HG03439 (cell line): ENCODE results near the gene STARD3NL.
A peak's percentile ranks its signal among the peaks of the same experiment; 100 is the strongest.
"Not testable (repeated sequence)": the region's sequence is repeated elsewhere in the genome, so short reads cannot be mapped to it uniquely, and the experiment has no call there.

Source experiments
- ATAC-seq: cut with Tn5 transposase; IDR thresholded peaks from one replicate; pipeline ENCODE4 v1.9.1; 2021; ENCODE audit warnings: mild to moderate bottlenecking, moderate library complexity; ENCODE audit not compliant: unreplicated experiment

The STARD3NL gene

DNA sequence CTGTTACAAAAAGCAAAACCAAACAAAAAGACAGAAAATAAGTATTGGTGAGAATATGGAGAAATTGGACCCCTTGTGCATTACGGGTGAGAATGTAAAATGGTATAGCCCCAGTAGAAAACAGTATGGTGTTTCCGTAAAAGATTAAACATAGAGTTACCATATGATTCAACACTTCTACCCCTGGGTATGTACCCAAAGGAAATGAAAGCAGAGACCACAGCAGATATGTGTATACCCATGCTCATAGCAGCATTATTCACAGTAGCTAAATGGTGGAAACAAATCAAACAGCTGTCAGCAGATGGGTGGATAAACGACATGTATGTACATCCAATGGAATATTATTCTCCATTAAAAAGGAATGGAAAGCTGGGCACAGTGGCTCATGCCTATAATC, 42.4 kb downstream of the STARD3NL start:
- ATAC-seq = no peak

GRCh38 chr7:38222481-38223096, 44.5 kb downstream of the STARD3NL start:
- peak; percentile 66 for ATAC-seq

DNA sequence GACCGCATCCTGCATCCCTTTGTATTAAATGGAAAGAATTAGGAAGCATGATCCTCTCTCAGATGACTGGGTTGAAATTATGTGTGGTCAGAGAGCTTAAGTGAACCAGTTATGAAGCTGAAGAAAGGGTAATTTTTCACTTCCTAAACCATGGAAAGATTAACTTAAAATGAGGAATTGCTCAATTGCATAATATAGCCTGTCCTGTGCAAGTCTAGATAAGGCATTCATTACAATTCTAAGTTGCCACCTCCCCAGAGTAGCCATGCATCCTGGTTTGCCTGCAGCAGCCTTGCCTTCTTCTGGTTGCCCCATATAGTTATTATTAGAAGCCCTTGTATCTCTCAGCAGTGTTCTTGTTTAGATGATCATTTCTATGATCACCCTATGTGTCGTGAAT, 45.3 kb downstream of the STARD3NL start:
- ATAC-seq = no peak

- no peak for ATAC-seq
Measured at GRCh38 chr7:38224392-38224791, 46.3 kb downstream of the STARD3NL start.

GRCh38 chr7:38229386-38229785, 51.3 kb downstream of the STARD3NL start:
- no peak for ATAC-seq

DNA sequence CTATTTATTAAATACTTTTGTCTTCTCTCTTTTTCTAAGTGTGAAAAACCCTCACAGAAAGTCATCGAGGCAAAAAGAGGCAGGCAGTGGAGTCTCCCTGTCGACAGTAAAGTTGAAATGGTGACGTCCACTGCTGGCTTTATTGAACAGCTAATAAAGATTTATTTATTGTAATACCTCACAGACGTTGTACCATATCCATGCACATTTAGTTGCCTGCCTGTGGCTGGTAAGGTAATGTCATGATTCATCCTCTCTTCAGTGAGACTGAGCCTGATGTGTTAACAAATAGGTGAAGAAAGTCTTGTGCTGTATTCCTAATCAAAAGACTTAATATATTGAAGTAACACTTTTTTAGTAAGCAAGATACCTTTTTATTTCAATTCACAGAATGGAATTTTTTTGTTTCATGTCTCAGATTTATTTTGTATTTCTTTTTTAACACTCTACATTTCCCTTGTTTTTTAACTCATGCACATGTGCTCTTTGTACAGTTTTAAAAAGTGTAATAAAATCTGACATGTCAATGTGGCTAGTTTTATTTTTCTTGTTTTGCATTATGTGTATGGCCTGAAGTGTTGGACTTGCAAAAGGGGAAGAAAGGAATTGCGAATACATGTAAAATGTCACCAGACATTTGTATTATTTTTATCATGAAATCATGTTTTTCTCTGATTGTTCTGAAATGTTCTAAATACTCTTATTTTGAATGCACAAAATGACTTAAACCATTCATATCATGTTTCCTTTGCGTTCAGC, 52.0 kb downstream of the STARD3NL start:
- ATAC-seq = no peak

DNA sequence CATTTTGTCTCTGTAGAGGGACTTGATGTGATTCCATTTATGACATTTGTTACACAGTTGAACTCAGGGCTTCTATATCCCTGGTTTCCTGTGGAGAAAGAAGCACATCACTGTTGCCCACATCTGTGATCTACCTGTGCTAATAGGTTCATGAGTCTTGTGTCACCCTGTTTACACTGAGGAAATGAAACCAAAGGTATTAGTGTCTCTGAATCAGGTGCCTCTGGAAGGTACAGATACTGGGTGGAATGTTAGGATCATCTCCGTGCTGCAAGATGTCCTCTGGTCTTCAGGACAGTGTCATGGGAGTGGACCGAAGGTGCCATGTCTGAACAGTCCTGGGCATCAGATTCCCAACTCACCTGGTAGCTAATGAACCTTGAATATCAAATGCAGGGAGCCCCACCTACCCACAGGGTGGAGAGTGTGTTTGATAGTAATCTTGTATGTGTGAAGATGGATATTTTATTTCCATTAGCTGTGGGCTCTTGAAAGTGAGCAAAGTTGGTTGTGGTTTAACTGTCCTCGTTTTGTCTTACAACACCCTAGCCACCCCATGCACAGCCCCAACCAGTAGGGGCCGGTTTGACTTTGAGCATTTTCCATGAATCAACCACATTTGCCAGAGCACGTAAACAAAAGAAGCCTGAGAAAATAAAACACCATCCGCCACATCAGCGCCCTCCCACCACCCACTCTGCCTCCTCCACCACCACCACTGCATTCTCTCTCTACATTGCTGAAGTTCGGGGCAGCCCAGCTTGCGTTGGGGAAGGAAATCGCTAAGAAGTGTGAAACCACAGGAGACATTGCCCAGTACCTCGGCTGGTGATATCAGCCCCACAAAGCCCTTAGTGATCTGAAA, 54.7 kb downstream of the STARD3NL start:
- ATAC-seq = peak; percentile 84

- ATAC-seq = not testable (repeated sequence)
Measured at GRCh38 chr7:38234759-38235158, 56.7 kb downstream of the STARD3NL start.

DNA sequence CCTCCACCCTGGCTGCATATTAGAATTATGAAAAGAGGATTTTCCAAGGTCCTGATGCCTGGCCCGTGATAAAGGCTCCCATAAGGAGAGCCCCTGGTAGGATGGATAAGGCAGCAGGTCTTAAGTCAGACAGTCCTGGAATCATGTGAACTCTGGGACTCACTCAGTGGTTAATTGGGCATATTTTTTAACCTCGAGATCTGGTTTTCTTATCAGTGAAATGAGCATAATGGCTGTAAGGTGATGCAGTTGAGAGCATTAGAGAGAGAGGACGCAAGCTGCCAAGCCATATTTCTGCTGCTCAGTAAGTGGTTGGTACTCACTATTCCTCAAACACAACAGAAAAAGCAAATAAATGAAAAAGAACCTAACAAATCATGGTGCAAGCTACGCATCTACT, 57.6 kb downstream of the STARD3NL start:
- ATAC-seq = no peak

DNA sequence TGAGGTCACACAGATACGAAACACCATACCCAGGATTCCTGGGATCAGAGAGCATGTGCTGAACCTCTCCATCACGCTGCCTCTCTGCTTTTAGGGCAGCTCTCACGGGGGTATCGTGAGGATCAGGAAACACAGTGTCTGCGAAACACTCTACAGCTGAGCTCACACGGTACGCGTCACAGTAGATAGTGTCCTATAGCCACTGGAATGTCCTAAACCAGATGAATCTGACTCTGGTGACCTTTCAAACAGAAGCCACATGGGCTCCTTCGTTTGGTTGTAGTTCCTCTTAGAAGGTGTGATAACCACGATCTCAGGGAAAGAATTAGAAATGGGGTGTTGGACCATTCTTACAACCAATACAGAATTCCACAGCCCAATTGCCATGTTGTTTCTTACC, 61.1 kb downstream of the STARD3NL start:
- not testable (repeated sequence) for ATAC-seq

GRCh38 chr7:38241071-38241470, 63.0 kb downstream of the STARD3NL start:
- no peak for ATAC-seq

GRCh38 chr7:38242814-38243213, 64.8 kb downstream of the STARD3NL start:
- ATAC-seq = no peak

- ATAC-seq = not testable (repeated sequence)
Measured at GRCh38 chr7:38243345-38243744, 65.3 kb downstream of the STARD3NL start.

- ATAC-seq = no peak
Measured at GRCh38 chr7:38244516-38244915, 66.5 kb downstream of the STARD3NL start.

- ATAC-seq = no peak
Measured at GRCh38 chr7:38245409-38245977, 67.4 kb downstream of the STARD3NL start.

GRCh38 chr7:38248069-38248567, 70.1 kb downstream of the STARD3NL start:
- ATAC-seq = no peak

- peak; percentile 77 for ATAC-seq
Measured at GRCh38 chr7:38249849-38250248, 71.8 kb downstream of the STARD3NL start.

GRCh38 chr7:38257350-38257677, 79.3 kb downstream of the STARD3NL start:
- no peak for ATAC-seq

DNA sequence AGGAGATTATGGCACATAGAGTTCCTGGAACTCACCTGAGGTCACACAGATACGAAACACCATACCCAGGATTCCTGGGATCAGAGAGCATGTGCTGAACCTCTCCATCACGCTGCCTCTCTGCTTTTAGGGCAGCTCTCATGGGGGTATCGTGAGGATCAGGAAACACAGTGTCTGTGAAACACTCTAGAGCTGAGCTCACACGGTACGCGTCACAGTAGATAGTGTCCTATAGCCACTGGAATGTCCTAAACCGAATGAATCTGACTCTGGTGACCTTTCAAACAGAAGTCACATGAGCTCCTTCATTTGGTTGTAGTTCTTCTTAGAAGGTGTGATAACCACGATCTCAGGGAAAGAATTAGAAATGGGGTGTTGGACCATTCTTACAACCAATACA, 81.1 kb downstream of the STARD3NL start:
- not testable (repeated sequence) for ATAC-seq

DNA sequence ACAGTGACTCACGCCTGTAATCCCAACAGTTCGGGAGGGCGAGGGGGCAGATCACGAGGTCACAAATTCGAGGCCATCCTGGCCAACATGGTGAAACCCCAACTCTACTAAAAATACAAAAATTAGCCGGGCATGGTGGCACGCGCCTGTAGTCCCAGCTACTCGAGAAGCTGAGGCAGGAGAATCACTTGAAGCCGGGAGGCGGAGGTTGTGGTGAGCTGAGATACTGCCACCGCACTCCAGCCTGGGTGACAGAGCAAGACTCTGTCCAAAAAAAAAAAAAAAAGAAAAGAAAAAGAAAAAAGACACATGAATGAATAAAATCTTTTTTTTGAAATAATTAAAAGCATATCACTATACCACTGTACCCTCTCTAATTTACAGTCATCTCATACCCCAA, 83.6 kb downstream of the STARD3NL start:
- not testable (repeated sequence) for ATAC-seq

DNA sequence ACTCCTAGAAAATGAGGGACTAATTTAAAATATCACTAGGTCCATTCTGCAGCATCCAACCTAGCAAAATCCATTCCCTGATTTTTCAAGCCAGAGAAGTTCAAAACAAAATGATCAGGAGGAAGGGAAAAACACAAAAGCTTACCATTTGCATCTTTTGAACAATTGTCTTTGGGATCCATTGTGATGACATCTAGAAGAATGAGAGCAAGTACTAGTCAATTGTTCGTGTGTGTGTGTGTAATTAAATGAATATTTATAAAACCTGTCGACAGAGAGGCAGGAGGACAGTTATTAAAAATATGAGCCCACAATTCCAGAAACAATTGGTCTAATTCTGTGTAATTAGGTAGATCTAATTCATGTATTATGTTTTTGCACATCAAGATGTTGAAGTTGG, 84.0 kb downstream of the STARD3NL start:
- not testable (repeated sequence) for ATAC-seq
